Fibroblast of the conjunctiva (primary cell): Measurements from ENCODE around the gene MYO5B.

Experiments used
- DNase-seq: peaks from one replicate; pipeline ENCODE4 v3.0.0-alpha.2; 2010; ENCODE audit warnings: low read depth

Gene MYO5B

DNA sequence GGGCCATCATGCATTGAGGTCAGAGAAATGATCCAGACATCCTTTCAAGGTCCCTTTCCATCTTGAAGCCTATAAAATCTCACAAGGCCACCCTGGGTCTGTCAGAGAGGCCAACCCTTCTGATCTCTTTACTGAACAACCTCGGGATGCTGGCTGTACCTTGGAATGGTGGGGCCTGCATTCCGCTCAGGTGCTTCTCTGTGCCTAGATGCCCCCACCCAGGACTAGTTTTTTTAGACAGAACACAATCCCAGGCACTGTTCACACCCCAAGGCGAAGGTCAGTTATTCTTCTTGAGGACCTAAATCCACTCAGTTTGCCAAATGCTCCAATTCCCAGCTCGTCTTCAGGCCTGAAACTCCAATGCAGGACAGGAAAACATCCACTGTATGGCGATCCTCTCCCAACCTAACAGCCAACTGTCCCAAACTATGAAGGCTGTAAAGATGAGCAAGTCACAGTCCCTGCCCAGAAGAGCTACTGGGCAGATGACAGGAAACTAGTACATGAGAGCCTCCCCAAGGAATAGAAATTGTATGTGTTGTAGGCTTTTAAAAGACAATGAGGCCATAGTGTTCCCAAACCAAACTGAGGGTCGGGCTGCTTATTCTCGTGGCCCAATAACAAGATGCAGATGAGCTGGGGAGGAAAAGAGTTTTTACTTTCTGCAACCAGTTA lies 227.2 kb downstream of the MYO5B start:
- DNase-seq: no peak

GRCh38 chr18:49967171-49967570 lies 227.8 kb downstream of the MYO5B start:
- DNase-seq: no peak

DNA sequence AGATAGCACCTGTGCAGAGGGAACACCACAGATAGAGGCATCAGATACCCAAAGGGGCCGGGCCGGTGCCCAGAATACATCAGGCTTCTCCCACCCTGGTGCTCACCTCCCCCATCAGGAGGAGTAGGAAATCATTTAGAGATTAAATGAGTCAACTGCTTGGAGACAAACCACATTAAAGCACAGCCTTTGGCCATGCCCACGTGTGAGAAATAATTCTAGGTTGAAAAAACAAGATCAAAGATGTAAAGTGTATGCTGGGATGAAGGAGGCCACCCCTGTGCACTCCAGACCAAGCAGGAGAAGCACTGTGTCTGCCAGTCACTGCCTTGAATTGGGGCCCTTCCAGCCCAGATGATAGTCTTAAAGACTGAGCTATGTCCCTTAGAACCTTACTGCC lies 228.9 kb downstream of the MYO5B start:
- DNase-seq: no peak

- no peak for DNase-seq
Observed at GRCh38 chr18:49963217-49963616, 231.7 kb downstream of the MYO5B start.

DNA sequence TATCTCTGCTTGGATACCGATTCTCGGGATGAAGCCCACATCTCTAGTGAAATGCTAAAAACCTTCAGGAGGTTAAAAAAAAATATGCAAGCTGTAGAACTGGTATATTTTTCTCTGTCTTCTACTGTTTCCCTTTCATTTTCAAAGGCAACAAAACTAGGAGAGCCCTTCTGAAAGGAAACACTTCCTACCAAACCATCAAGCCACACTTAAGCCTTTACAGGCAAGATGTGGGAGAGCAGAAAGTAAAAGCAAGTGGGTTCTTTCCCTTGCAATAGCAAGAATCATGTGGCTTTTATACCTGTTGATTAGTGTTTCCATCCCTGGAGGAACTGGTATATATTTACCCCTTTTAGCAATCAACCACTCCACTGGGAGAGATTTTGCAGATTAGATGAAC lies 233.7 kb downstream of the MYO5B start:
- DNase-seq: no peak

DNA sequence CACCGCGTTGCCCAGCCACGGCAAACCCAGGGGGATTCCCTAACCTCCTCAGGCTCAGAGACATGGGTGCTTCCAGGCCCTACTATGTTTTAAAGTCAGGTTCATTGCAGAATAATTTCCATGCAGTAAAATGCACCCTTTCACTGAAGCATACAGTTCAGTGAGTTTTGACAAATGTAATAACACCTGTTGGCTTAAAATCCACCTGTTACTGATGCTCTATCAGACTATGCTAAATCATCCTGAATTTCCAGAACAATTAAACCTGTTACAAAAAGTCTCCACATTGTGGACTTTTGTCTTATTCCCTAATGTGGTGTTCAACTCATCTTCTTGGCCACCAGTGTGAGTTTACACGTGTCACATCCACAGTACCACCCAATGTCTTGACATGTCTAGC lies 234.6 kb downstream of the MYO5B start:
- DNase-seq: no peak

- no peak for DNase-seq
Observed at GRCh38 chr18:49959176-49959575, 235.8 kb downstream of the MYO5B start.

DNA sequence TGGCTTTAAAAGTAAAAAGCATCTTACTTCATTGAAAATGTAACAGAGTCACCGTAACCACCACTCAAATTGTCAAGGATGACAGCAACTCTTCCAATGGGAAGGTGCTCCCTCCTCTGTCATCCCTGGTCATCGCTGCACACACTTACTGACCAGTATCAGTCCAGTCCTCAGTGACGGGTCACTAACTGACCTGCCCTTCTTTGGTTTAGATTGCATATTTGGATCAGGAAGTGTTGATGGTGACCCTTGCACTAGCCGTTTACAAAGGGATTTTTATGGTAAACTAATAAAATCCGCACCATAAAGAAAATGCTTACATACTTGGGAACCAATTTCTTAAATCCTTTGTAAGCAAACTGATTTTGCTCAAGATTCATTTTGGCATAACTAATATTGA lies 239.7 kb downstream of the MYO5B start:
- no peak for DNase-seq

GRCh38 chr18:49953391-49953790 lies 241.6 kb downstream of the MYO5B start:
- DNase-seq: no peak

- no peak for DNase-seq
Observed at GRCh38 chr18:49949951-49950395, 245.0 kb downstream of the MYO5B start.

DNA sequence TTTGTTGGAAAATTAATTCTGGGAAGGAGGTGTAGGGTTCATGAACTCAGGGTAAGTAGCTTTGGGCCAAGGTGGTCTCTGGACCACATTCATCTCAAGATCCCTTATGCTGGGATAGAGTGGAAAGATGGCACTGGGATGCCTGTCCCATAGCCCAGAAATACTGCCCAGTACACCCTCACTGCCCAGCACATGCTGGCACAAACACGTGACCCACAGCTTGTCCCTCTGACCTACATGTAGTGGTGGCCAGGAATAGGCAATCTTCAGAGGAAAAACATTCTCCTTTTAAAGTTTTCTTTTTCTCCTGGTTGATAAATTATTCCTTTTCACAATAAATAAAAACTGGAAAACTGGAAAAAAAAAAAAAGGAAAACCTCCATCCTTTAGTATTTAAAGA lies 246.0 kb downstream of the MYO5B start:
- no peak for DNase-seq

DNA sequence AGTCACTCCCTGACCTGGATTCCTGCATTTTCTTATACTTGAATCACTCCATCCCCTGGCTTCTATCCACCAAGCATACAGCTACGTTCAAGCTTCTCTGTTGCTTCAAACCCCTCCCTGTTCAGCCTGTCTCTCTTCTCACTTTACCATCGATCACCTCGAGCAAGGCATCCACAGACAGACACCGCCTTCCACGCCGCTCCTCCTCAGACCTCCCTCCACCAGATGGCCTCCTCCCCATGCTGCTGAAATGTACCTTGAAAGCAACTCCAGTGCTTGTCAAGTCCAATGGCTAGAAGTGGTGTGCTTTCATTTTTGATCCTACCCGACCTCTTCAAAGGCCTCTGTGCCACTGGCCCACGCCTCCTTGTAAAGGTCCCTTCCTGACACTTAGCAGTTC lies 250.3 kb downstream of the MYO5B start:
- peak; percentile 12 for DNase-seq

DNA sequence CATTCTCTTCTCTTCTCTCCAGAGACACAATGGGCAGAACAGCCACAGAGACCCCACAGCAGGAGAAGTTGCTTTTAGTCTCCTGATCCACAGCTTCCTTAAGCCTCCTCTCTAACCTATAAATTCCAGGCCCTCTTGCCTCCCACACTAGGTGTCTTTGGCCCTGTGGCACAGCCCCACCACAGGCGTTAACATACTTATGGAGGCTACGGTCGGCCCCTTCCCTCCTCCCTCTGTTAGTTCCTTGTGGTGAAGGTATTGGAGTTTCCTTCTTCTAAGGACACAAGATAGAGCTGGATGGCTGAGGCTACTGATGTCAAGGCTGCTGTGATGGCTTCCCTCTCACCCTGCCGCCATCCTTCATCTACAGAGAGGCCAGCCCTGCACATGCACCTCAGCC lies 258.1 kb downstream of the MYO5B start:
- DNase-seq: no peak

DNA sequence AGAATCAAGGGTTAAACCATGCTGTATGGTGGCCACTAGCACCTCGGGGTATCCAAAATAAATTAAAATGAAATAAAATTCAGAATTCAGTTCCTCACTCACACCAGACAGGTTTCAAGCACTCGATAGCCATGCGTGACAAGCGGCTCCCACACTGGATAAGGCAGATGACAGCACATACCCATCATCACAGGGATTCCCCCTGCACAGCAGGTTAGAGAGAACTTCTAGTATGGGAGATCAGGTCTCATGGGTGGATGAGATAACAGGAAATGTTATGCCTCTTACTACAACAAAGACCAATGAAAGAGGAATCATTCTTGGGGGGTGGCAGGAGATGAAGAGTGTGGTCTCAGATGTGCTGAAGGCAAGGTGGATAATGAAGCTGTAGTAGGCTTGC lies 259.7 kb downstream of the MYO5B start:
- no peak for DNase-seq

DNA sequence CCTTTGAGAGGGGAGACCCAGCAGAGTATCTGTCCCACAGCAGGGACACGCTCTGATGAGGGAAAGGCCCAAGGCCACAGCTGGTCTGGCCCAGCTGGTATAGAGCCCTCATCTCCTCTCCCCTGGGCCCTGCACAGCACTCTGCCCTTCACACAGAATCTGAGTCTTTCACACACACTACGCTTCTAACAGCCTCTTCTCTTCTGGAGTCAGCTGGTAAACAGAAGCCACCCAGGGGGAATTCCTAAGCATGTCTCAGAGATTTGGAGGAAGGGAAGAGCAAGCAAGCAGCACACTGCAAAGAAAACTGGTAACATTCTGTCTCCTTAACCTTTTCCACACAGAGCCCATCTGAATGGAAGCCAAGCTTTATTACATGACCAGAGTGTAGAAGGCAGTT lies 260.5 kb downstream of the MYO5B start:
- DNase-seq: no peak

DNA sequence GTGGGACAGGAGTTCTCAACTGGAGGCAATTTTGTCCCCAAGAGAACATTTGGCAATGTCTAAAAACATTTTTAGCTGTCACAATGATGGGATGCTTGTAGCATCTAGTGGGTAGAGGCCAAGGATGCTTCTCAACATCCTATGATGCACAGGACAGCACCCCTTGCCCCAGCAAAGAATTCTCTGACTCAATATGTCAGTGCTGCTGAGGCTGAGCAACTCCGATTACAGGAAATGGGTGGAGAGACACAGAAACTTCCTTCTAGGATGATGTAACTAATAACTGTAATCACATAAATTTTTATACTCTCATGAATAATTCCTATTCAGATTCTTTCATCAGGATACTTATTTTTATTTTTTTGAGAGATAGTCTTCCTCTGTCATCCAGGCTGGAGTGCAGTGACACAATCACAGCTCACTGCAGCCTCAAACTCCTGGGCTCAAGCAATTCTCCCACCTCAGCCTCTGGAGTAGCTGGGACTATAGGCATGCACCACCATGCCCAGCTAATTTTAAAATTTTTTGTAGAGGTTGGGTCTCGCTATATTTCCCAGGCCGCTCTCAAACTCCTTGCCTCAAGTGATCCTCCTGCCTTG lies 261.3 kb downstream of the MYO5B start:
- DNase-seq: no peak

DNA sequence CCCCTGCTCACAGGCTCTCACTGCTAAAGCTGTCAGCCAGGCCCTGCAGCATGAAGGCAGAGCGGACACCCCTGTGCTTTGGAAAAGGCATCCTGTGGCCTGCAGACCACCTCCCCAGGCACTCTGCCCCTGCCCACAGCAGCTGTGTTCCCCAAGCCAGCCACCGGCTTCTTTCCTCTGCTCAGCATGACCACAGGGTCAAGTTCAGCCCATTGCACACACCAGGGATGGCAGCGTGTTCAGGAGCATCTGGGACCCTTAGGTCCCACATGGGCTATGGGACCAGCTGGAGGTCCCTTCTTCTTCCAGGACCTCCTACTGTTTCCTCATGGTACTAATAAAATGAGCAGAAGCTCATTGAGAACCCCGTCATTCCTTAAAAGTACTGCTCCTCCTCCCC lies 263.2 kb downstream of the MYO5B start:
- no peak for DNase-seq

GRCh38 chr18:49931179-49931578 lies 263.8 kb downstream of the MYO5B start:
- DNase-seq: no peak

DNA sequence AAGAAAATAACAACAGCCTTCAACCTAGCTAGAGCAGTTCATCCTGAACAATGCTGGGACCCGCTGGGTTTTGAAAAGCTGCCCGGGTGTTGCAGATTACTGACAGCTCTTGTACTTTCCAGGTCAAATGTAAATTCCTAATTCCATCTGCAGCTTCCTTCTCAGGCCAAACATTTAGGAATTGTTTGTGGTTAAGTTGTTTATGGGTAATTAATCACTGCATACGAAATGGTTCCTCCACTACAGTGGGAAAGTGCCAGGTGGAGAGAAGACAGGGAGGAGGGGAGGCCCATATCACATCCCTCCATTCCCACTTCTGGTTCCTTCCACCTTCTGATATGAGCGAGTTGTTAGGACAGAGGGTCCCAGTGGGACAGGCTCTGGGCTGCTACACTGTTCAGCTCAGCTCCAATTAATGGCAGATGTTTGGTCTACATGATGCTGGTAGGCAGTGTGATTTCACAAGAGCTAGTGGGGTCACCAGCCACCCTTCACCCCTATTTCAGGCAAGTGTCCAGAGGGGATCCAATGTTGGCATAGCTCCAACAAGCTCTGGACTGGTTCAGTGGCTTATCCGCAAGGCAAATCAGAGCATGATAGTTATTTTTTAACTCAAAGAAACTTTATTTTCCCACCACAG lies 268.7 kb downstream of the MYO5B start:
- DNase-seq: peak; percentile 69

- DNase-seq: no peak
Observed at GRCh38 chr18:49924293-49924983, 270.5 kb downstream of the MYO5B start.

GRCh38 chr18:49922228-49922627 lies 272.7 kb downstream of the MYO5B start:
- DNase-seq: no peak

DNA sequence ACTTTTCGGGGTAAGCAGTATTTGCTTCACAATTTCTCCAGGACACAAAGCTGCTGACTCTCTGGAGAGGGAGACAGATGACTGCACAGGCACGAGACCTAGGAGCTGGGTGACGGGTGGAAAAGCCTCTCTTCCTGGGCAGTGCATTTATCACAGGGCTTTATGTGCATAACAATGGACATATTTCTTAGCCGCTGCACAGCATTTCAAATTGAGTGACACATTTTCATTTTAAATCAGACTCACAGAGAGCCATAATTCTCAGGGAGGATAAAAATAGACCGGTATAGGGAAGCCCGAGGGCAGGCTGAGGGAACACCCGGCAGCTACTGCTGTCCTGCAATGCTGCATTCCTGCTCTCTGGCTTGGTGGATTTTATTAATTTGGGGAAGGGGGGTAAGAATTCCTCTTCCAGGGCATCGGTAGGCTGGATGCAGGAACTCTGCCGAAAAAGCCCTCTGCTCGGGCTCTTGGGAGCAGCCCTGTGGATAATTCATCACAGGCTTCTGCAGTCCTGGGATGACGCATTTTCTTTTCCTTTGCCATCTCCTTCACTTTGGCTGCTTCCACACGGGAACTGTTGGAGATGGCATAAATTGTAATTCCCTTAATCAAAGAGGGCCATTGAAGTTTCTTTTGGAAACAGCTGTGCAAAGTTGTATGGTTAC lies 273.5 kb downstream of the MYO5B start:
- DNase-seq: no peak

- DNase-seq: no peak
Observed at GRCh38 chr18:49920731-49921130, 274.2 kb downstream of the MYO5B start.
